Stimulated activated CD8-positive, alpha-beta memory T cell treated with anti-CD3 and anti-CD28 coated beads, Interleukin-4, amount 100 ng/mL, for 24 hours (primary cell): ENCODE results near the gene KCNQ2.

ENCODE experiments used
- DNase-seq: peaks from one replicate; pipeline ENCODE4 v3.0.0-alpha.2; 2020; ENCODE audit warnings: low read depth

KCNQ2 gene

GRCh38 chr20:63454731-63455567 is 17.5 kb downstream of the KCNQ2 start:
- DNase-seq = no peak

DNA sequence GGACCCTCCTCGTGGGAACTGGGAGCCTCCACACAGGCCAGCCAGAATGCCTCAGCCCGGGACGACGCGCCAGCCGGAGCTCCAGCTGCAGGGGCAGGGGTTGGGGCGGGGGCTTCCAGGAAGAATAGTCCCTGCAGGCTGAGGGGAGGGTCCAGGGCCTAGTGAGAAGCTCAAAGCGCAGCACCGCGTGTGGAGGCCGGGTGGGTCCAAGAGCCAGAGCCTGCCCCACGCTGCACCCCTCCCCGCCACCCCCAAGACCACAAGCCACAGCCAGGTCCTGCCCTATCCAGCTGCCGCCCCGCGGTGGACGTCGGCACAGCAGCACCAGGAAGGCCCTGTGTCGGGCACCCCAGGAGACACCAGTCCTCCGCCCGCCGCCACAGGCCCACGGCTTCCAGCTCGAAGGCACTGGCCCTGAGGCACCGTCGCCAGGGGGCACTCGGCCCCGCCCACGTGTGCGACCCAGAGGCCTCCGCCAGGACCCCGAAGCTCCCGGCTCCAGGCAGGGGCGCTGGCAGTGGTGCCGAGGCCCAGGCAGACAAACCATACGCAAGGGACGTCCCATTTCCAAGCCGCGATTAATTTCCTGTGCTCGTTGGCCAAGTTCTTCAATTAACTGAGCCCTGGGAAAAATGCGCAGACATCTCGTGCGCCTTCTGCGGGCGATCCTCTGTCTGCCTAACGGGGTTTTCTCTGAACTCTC is 19.5 kb downstream of the KCNQ2 start:
- DNase-seq = no peak

- no peak for DNase-seq
Measured at GRCh38 chr20:63452341-63452740, 20.1 kb downstream of the KCNQ2 start.

DNA sequence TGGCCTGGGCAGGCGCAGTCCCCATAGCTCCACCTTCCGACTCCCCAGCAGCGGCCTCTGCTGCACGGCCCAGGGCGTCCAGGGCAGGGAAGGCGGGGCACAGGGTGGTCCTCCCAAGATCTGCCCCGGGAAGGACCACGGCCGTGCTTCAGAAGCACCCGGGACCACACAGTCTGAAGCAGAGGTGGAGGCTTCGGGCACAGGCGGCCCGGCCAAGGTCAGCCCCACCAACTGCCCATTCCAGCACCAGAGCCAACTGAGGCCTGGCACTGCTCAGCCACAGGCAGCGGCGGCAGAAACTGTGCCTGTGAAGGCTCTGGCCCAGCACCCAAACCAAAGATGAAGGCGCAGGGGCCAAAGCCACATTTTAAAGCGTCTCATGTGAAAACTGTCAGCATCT is 20.6 kb downstream of the KCNQ2 start:
- DNase-seq = no peak

DNA sequence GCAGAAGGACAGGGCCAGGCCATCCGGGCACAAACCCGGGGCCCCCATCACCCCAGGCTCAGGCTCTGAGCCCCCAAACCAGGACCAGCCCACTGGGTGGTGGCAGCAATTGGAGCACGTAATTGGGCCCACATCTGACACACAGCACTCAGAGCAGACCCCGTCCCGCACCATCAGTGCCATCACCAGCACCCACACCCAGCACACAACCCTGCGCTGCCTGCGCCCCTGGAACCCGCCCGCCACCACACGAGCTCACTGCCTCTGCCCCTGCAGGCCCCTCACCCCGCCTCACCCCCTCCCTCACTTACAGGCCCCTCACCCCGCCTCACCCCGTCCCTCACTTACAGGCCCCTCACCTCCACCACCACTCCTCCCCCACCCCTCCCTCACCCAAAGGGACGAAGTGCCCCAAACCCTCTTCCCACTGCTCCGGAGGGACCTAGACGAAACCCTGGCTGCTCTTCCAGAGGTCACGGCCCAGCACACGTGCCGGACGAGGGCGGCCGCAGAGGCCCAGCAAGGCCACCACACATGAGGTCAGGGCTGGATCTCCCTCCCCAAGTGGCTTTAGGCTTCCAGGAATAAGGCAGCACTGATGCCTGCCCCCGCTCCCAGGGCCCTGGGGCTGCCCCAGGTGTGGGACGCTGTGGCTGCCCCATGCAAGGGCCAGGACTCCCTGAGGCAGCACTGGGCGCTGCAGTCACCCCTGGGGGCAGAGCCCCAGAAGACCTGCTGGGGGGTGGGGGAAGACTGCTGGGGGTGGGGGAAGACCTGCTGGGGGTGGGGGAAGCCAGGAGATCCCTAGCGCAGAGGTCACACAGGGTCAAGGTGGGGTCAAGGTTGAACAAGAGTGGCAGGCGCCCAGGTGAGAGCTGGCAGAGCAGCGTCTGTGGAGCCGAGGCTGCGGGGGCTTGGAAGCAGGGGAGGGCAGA is 22.4 kb downstream of the KCNQ2 start:
- DNase-seq = no peak

GRCh38 chr20:63449025-63449424 is 23.4 kb downstream of the KCNQ2 start:
- DNase-seq = no peak

DNA sequence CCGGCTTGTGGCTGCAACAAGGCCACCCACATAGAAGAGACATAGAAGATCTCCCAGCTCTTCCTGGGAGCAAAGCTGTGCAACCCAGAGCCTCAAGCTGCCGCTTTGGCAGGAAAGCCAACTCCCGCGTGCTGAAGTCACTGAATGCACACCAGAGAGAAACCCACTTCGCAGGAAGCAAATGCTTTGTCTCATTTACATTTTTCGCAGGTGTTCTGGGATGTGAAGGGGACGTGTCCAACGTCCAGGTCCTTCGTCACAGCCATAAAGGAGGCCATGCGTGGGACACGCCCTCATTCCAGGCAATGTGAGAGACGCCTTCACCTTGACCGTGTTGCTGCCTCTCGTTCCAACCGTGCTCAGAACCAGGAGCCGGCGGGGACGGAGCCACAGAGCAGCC is 24.4 kb downstream of the KCNQ2 start:
- no peak for DNase-seq

- no peak for DNase-seq
Measured at GRCh38 chr20:63447320-63447719, 25.1 kb downstream of the KCNQ2 start.

DNA sequence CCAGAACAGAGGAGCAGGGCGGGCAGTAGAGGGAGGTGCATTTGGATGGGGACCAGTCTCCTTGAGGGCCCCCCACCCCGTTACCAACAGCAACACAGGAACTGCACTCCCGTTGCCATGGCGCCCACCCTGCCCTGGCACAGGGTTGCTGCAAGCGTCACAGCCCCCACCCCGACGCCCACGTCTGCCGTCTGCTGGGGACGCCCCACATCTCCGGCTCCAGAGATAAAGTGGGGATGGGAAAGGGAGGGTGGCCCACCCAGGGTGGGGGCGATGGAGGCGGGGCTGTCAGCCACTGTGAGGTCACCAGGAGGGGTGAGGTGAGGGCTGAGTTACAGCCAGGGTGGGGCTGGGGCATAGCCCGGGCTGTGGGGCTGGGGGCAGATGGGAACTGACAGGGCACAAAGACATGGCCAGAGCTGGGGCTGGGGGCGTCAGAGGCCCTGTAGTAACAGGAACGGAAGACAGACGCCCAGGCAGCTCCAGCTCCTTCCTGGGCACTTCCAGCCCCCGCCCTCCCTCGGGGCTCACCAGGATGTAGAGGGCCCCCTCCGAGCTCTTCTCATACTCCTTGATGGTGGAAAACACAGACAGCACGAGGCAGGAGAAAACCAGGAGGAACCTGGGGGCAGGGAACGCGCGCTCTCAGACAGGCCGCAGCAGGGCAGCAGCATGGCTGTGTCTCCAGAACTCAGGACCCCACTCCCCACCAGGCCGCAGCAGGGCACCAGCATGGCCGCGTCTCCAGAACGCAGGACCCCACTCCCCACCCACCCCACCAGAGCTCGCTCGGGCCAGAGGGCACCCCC is 26.0 kb downstream of the KCNQ2 start:
- DNase-seq = no peak

- DNase-seq = no peak
Measured at GRCh38 chr20:63445075-63445734, 27.2 kb downstream of the KCNQ2 start.

DNA sequence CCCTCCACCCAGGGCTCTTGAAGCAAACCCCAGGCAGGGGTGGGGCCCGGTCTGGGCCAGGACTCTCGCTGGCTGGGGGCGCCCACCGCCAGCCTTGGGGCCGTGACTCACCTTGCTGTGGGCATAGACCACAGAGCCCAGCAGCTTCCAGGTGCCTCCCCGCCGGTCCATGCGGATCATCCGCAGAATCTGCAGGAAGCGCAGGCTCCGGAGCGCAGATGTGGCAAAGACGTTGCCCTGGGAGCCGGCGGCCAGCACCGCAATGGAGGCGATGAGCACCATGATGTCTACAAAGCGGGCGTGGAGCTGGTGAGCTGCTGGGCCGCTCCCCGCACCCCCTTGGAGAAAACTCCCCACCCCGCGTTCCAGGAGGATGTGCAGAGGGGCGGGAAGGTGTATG is 27.9 kb downstream of the KCNQ2 start:
- DNase-seq = no peak

- no peak for DNase-seq
Measured at GRCh38 chr20:63443606-63444395, 28.7 kb downstream of the KCNQ2 start.

GRCh38 chr20:63442100-63442493 is 30.4 kb downstream of the KCNQ2 start:
- peak; percentile 54 for DNase-seq

- DNase-seq = peak; percentile 24
Measured at GRCh38 chr20:63441136-63442099, 31.0 kb downstream of the KCNQ2 start.

- DNase-seq = no peak
Measured at GRCh38 chr20:63440366-63440955, 32.0 kb downstream of the KCNQ2 start.

DNA sequence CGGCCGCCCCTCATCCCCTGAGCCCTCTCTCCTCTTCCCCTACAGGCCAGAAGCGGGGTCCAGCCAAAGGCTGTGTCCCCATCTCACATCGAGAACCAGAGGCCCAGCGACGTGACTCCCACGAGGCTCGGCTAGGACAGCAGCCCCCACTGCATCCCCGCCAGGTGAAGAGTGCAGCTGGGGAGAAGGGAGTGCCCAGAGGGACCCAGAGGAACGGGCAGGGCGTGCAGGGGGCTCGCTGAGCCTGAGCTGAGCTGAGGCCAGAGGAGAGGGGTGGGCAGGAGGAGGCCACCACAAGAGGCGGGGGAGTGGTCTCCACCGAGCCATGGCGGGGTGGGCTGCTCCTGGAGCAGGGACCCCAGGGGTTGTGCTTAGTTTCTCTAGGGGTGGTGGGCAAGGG is 32.6 kb downstream of the KCNQ2 start:
- no peak for DNase-seq

DNA sequence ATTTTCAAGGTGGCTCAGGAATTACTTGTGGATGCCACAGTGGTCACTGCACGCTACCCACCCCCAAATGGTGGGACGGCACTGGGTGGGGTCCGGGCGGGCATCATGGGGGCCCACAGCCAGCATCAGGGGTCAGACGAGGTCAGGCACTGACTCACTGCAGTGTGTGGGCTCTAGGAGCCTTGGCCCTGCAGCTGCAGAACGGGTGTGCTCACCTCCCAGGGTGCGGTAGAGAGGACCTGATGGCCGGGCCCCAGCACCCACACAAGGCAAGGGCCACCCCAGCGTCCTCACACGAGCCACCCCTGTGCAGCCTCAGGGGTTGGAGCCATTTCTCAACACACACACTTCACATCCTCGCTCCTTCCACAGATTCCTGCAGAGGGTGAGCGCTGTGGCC is 34.3 kb downstream of the KCNQ2 start:
- DNase-seq = no peak

GRCh38 chr20:63435552-63435951 is 36.9 kb downstream of the KCNQ2 start:
- no peak for DNase-seq
